Measurements from ENCODE around the gene STMN3. TPM values are rescaled to one million over a fixed set of nuclear protein-coding genes. Genes with fewer than 3 reads are reported as not detected.

STMN3 gene
- total and polyA plus RNA-seq, 2 of the 8 experiments (the other 6 are each of a cell fraction or from before 2014, with no cell fraction given): 51.5 to 63.1 TPM

- TF ChIP-seq BRCA1 (IDR thresholded peaks at IDR 0.05; ENCODE audit: low read depth, low read length): no peak
Measured at GRCh38 chr20:63667858-63668257, 14.6 kb upstream of the STMN3 start (continued).

Measured in H1 (cell line).